Panc1 (cell line): Measurements from ENCODE around the gene EPHA10. TPM values are rescaled to one million over a fixed set of nuclear protein-coding genes. Genes with fewer than 3 reads are reported as not detected.
A peak's percentile ranks its signal among the peaks of the same experiment; 100 is the strongest.

Experiments used
- ATAC-seq: fragments of 200-7000 bp; cut with Tn5 transposase; 2 replicates; pipeline ENCODE4 v1.9.1; 2020; ENCODE audit warnings: mild to moderate bottlenecking, moderate library complexity
- BruUV-seq: library from RNA; stranded (reverse); fragments of 400-500 nt; replicated peaks from 2 replicates; lab custom pipeline; 2021; lab: Mats Ljungman, UMichigan
- CTCF ChIA-PET: fragments of 300-600 bp; sonication (Branson Sonifier 250); formaldehyde crosslinking; loops from one replicate; lab custom pipeline; 2022; ENCODE audit warnings: antibody characterized with exemption; lab: Charles Lee
- POLR2A ChIA-PET: fragments of 300-600 bp; sonication (Branson Sonifier 250); formaldehyde crosslinking; loops from one replicate; lab custom pipeline; 2022; ENCODE audit warnings: antibody characterized with exemption; lab: Charles Lee
- DNase-seq: peaks from one replicate; pipeline ENCODE4 v3.0.0-alpha.2; 2010; ENCODE audit warnings: low read depth, low spot score
- H3K27ac ChIP-seq: 2 replicates; pipeline ENCODE4 v1.5.1; 2011; ENCODE audit warnings: mild to moderate bottlenecking, low read length, inconsistent platforms
- H3K27me3 ChIP-seq: fragments of 200-500 bp; sonication (Bioruptor generic); 2 replicates; pipeline ENCODE4 v1.6.0; 2014; ENCODE audit warnings: low read length, inconsistent platforms; ENCODE audit not compliant: control insufficient read depth, insufficient read depth
- H3K36me3 ChIP-seq: fragments of 200-500 bp; sonication (Bioruptor generic); 2 replicates; pipeline ENCODE4 v1.5.1; 2014; ENCODE audit warnings: inconsistent platforms, mild to moderate bottlenecking, low read length, moderate library complexity; ENCODE audit not compliant: control insufficient read depth, insufficient read depth
- H3K4me1 ChIP-seq: 2 replicates; pipeline ENCODE4 v1.5.1; 2011; ENCODE audit warnings: inconsistent platforms, mild to moderate bottlenecking, low read length, moderate library complexity; ENCODE audit not compliant: control insufficient read depth, insufficient read depth
- H3K4me3 ChIP-seq, 2 experiments: 2 replicates each; pipeline ENCODE4 v1.5.1; 2011 to 2012; ENCODE audit warnings: low read depth in 2 of 2, low read length in 2 of 2, mild to moderate bottlenecking in 2 of 2, inconsistent platforms in 1 of 2, moderate library complexity in 1 of 2
- H3K9me3 ChIP-seq: fragments of 200-500 bp; sonication (Bioruptor generic); 2 replicates; pipeline ENCODE4 v1.5.1; 2014; ENCODE audit warnings: low read depth, mild to moderate bottlenecking, inconsistent platforms, low read length, moderate library complexity; ENCODE audit not compliant: control insufficient read depth, insufficient read depth
- CTCF ChIP-seq: fragments of 450-650 bp; IDR thresholded peaks from 2 replicates; pipeline ENCODE4 v1.5.1; 2017; ENCODE audit warnings: mild to moderate bottlenecking
- POLR2AphosphoS5 ChIP-seq: IDR thresholded peaks from 2 replicates; pipeline ENCODE4 v1.6.1; 2012; ENCODE audit warnings: mild to moderate bottlenecking, low read depth, low read length, moderate library complexity
- REST ChIP-seq, 2 experiments: IDR thresholded peaks; 2 replicates each; pipeline ENCODE4 v1.6.1; 2011 to 2012; ENCODE audit warnings: low read depth in 2 of 2, control low read depth in 1 of 2, low read length in 1 of 2, mild to moderate bottlenecking in 1 of 2, moderate library complexity in 1 of 2; ENCODE audit not compliant: insufficient read depth in 1 of 2
- SIN3A ChIP-seq: IDR thresholded peaks from 2 replicates; pipeline ENCODE4 v1.6.1; 2012; ENCODE audit warnings: low read depth, mild to moderate bottlenecking, low read length, moderate library complexity, borderline replicate concordance; ENCODE audit not compliant: insufficient read depth
- TCF7L2 ChIP-seq: IDR thresholded peaks from 2 replicates; pipeline ENCODE4 v1.6.1; 2011; ENCODE audit warnings: mild to moderate bottlenecking, low read depth, low read length, inconsistent platforms
- in situ Hi-C: cut with HindIII; loops from 2 replicates; pipeline ENCODE4 v1.10.0; 2016; ENCODE audit warnings: low sequenced_read_pairs, low pct_unique_long_range_greater_than_20kb
- intact Hi-C: fragments of 100-400 bp; cut with micrococcal nuclease; formaldehyde crosslinking; loops from one replicate; pipeline ENCODE4 v1.10.0; 2022; ENCODE audit not compliant: unreplicated experiment
- total RNA-seq: library from RNA; stranded (reverse); gene quantifications from one replicate; pipeline ENCODE4 v1.2.1, GENCODE V29; 2021; ENCODE audit not compliant: unreplicated experiment

Gene EPHA10
- total RNA-seq, 1 experiment from 2014 or later: 2.8 TPM

GRCh38 chr1:37692834-37693175 lies 72.1 kb downstream of the EPHA10 start:
- H3K27me3 ChIP-seq: no peaks in the 10 kb centered on the region
- peak overlapping the region; percentile 92 for H3K27ac ChIP-seq
- in situ Hi-C loops: loop anchor here (5.0 kb wide), 1 partner anchor 96 kb away; the partner anchor contains the start of gene GNL2
- intact Hi-C loops: no loop called here
- no peak for TF ChIP-seq TCF7L2
- TF ChIP-seq REST (IDR thresholded peaks at IDR 0.05; ENCODE audit: insufficient read depth in 1 of 2, low read depth in 2 of 2, low read length in 1 of 2): no peak
- TF ChIP-seq SIN3A: no peak
- no peak for TF ChIP-seq POLR2AphosphoS5
- TF ChIP-seq CTCF: no peak
- no peak for ATAC-seq
- ChIA-PET CTCF (interaction anchor here (0.6 kb wide), 1 partner anchor 1491 kb away, joined by 5 read pairs; no protein-coding TSS in a partner anchor), POLR2A (no interaction called here)
- H3K9me3 ChIP-seq: no peaks in the 10 kb centered on the region
- peak overlapping the region; percentile 90 to 100 for H3K4me3 ChIP-seq
- no peak for DNase-seq
- peaks cover 37% of the 10 kb centered on the region for H3K36me3 ChIP-seq
- BruUV-seq: no TSS peak
- peaks cover 19% of the 10 kb centered on the region for H3K4me1 ChIP-seq

GRCh38 chr1:37692078-37692833 lies 72.7 kb downstream of the EPHA10 start, which contains the start of gene CDCA8:
CDCA8 (plus strand) TSS chr1:37692516; CDS start chr1:37692691, 175 bp downstream.
- no peaks in the 10 kb centered on the region for H3K9me3 ChIP-seq
- H3K27me3 ChIP-seq: no peaks in the 10 kb centered on the region
- POLR2A ChIA-PET: interaction anchor here (0.7 to 1.0 kb wide), 3 partner anchors 11 to 558 kb away, joined by 3 to 6 read pairs (median 3); partner anchors contain the start of gene C1orf122
- peak within 1 kb of the TSS; percentile 90 to 100 for H3K4me3 ChIP-seq
- H3K36me3 ChIP-seq: peaks cover 32% of the 10 kb centered on the region
- H3K27ac ChIP-seq: peak within 1 kb of the TSS; percentile 92
- peak; percentile 81 for TF ChIP-seq CTCF
- TF ChIP-seq TCF7L2: no peak
- peak; percentile 93 for TF ChIP-seq POLR2AphosphoS5
- TF ChIP-seq SIN3A: peak; percentile 99
- CTCF ChIA-PET: interaction anchor here (0.6 to 0.7 kb wide), 2 partner anchors 14 to 1490 kb away, joined by 5 to 10 read pairs; no protein-coding TSS in a partner anchor
- in situ Hi-C loops (loop anchor here (5.0 kb wide), 1 partner anchor 95 kb away; the partner anchor contains the start of gene GNL2), intact Hi-C loops (no loop called here)
- peak; percentile 91 for DNase-seq
- peaks cover 19% of the 10 kb centered on the region for H3K4me1 ChIP-seq
- no TSS peak for BruUV-seq
- ATAC-seq: peak; percentile 93
